Lower leg skin (tissue), 4 donors: ENCODE measurements around the gene SLC39A11. TPM values are rescaled to one million over a fixed set of nuclear protein-coding genes. Genes with fewer than 3 reads are reported as not detected.

Source experiments
- DNase-seq, 2 donors: peaks; one replicate each; pipeline ENCODE4 v3.0.0-alpha.2; 2019; ENCODE audit warnings: low spot score in 2 of 2
- H3K4me3 ChIP-seq: fragments of 200-600 bp; sonication (generic); 2 replicates; pipeline ENCODE4 v1.5.1; 2017; ENCODE audit warnings: mild to moderate bottlenecking, low read depth; ENCODE audit not compliant: poor library complexity, severe bottlenecking
- CTCF ChIP-seq, 3 donors: fragments of 450-650 bp; IDR thresholded peaks; one replicate each; pipeline ENCODE4 v1.5.1; 2016; ENCODE audit warnings: antibody characterized with exemption in 3 of 3, mild to moderate bottlenecking in 3 of 3, moderate library complexity in 2 of 3
- POLR2A ChIP-seq, 2 donors: fragments of 450-650 bp; IDR thresholded peaks; one replicate each; pipeline ENCODE4 v1.6.1; 2016 to 2017; ENCODE audit warnings: antibody characterized with exemption in 2 of 2, mild to moderate bottlenecking in 1 of 2, moderate library complexity in 1 of 2
- WGBS, 2 donors: methylation state at CpG; one replicate each; pipeline ENCODE4 v1.1.5; 2018; 5-methylcytosine and 5-hydroxymethylcytosine counted together
- intact Hi-C: fragments of 100-400 bp; cut with DNase I; formaldehyde crosslinking; loops from one replicate; pipeline ENCODE4 v1.15.0; 2023; ENCODE audit warnings: low total_unique reads
- total RNA-seq, 4 donors: library from RNA; depleted of rRNA; stranded (reverse); fragments of >200 nt; gene quantifications; one replicate each; pipeline ENCODE4 v1.1.0, GENCODE V29; 2016

SLC39A11 gene
- total RNA-seq, 4 donors from 2014 or later: 41.6 to 59.0 (median 47.1) TPM

GRCh38 chr17:72950242-72950931, 142.1 kb downstream of the SLC39A11 start:
- 90 to 91% methylated on average over 8 of the region's 8 CpGs for WGBS, 2 donors
- TF ChIP-seq POLR2A (IDR thresholded peaks at IDR 0.05): no peak
- TF ChIP-seq CTCF (IDR thresholded peaks at IDR 0.05): no peak
- no peak overlapping the region for H3K4me3 ChIP-seq
- intact Hi-C loops: no loop called here
- no peak for DNase-seq

DNA sequence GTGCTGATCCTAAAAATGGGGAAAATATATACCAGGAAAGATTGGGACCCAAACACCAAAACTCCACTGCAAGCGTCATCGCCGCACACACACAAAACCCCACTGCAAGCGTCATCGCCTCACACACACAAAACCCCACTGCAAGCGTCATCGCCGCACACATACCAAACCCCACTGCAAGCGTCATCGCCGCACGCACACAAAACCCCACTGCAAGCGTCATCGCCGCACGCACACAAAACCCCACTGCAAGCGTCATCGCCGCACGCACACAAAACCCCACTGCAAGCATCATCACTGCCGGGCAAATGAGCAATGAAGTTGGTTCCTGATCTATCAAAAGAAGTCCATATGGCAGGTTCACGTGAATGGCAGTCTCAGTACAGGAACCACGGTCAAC, 144.4 kb downstream of the SLC39A11 start:
- WGBS, 2 donors: 95 to 98% methylated on average over 23 of the region's 23 CpGs
- no peak overlapping the region for H3K4me3 ChIP-seq
- no peak for DNase-seq
- TF ChIP-seq CTCF (IDR thresholded peaks at IDR 0.05) (no peak), POLR2A (IDR thresholded peaks at IDR 0.05) (no peak)
- intact Hi-C loops: no loop called here

GRCh38 chr17:72947475-72947874, 145.0 kb downstream of the SLC39A11 start:
- DNase-seq: no peak
- TF ChIP-seq CTCF (IDR thresholded peaks at IDR 0.05): no peak
- TF ChIP-seq POLR2A (IDR thresholded peaks at IDR 0.05): no peak
- H3K4me3 ChIP-seq: no peak overlapping the region
- WGBS, 2 donors: 97% methylated on average over 10 of the region's 10 CpGs
- intact Hi-C loops: no loop called here

- no peak for TF ChIP-seq CTCF (IDR thresholded peaks at IDR 0.05)
- TF ChIP-seq POLR2A (IDR thresholded peaks at IDR 0.05): no peak
- WGBS, 2 donors: 79 to 80% methylated on average over 5 of the region's 5 CpGs
- no peak for DNase-seq
- intact Hi-C loops: no loop called here
- no peak overlapping the region for H3K4me3 ChIP-seq
Measured at GRCh38 chr17:72946696-72947095, 145.8 kb downstream of the SLC39A11 start.

GRCh38 chr17:72946156-72946555, 146.3 kb downstream of the SLC39A11 start:
- intact Hi-C loops: no loop called here
- no peak for TF ChIP-seq CTCF (IDR thresholded peaks at IDR 0.05)
- TF ChIP-seq POLR2A (IDR thresholded peaks at IDR 0.05): no peak
- no peak for DNase-seq
- WGBS, 2 donors: 84 to 88% methylated on average over 3 of the region's 3 CpGs
- H3K4me3 ChIP-seq: no peak overlapping the region

GRCh38 chr17:72945473-72945872, 147.0 kb downstream of the SLC39A11 start:
- no peak overlapping the region for H3K4me3 ChIP-seq
- TF ChIP-seq POLR2A (IDR thresholded peaks at IDR 0.05) (no peak), CTCF (IDR thresholded peaks at IDR 0.05) (no peak)
- intact Hi-C loops: no loop called here
- 96 to 97% methylated on average over 6 of the region's 6 CpGs for WGBS, 2 donors
- DNase-seq: no peak
